OCI-LY3 (cell line): Measurements from ENCODE around the gene NAPEPLD.
"Not testable (repeated sequence)": the region's sequence is repeated elsewhere in the genome, so short reads cannot be mapped to it uniquely, and the experiment has no call there.

ENCODE experiments used
- H2AFZ ChIP-seq: fragments of 200-600, 300-600 bp; shearing (Covaris generic); 2 replicates; pipeline ENCODE4 v1.6.0; 2014; ENCODE audit warnings: antibody characterized with exemption, low read depth, low read length
- H3K27ac ChIP-seq: fragments of 200-600, 300-600 bp; sonication (generic); 2 replicates; pipeline ENCODE4 v1.5.1; 2014; ENCODE audit warnings: mild to moderate bottlenecking, low read length, moderate library complexity, mixed read lengths
- H3K27me3 ChIP-seq: fragments of 200-600, 300-600 bp; sonication (generic); 2 replicates; pipeline ENCODE4 v1.6.1; 2014; ENCODE audit warnings: low read depth, low read length, mixed read lengths
- H3K36me3 ChIP-seq: fragments of 200-600, 300-600 bp; sonication (generic); replicated peaks from 2 replicates; pipeline ENCODE3; 2014; ENCODE audit warnings: low read depth, low read length, mixed read lengths
- H3K4me1 ChIP-seq: fragments of 300-600, 200-600 bp; sonication (generic); 2 replicates; pipeline ENCODE4 v1.6.1; 2014; ENCODE audit warnings: low read length, mixed read lengths
- H3K4me2 ChIP-seq: fragments of 200-600, 300-600 bp; sonication (generic); 2 replicates; pipeline ENCODE4 v1.6.1; 2014; ENCODE audit warnings: low read length, mixed read lengths
- H3K4me3 ChIP-seq: fragments of 300-600, 200-600 bp; sonication (generic); 2 replicates; pipeline ENCODE4 v1.5.1; 2014; ENCODE audit warnings: antibody characterized with exemption, mild to moderate bottlenecking, low read length, moderate library complexity
- H3K79me2 ChIP-seq: fragments of 300-600, 200-600 bp; shearing (Covaris generic); 2 replicates; pipeline ENCODE4 v1.6.1; 2014; ENCODE audit warnings: mild to moderate bottlenecking, low read length, mixed read lengths
- H3K9ac ChIP-seq: fragments of 300-600, 200-600 bp; shearing (Covaris generic); 2 replicates; pipeline ENCODE4 v1.6.0; 2014; ENCODE audit warnings: mild to moderate bottlenecking, low read length, moderate library complexity
- H3K9me3 ChIP-seq: fragments of 200-600, 300-600 bp; shearing (Covaris generic); 2 replicates; pipeline ENCODE4 v1.6.1; 2014; ENCODE audit warnings: low read length, mixed read lengths; ENCODE audit not compliant: insufficient read depth
- H4K20me1 ChIP-seq: fragments of 200-600, 300-600 bp; sonication (generic); 2 replicates; pipeline ENCODE4 v1.6.1; 2016; ENCODE audit warnings: low read length, mixed read lengths; ENCODE audit not compliant: insufficient read depth
- CTCF ChIP-seq: fragments of 200-600, 300-600 bp; sonication (generic); IDR thresholded peaks from 2 replicates; pipeline ENCODE4 v1.5.1; 2014; ENCODE audit warnings: antibody characterized with exemption, low read length, low read depth
- EZH2phosphoT487 ChIP-seq: fragments of 200-600 bp; shearing (Covaris generic); IDR thresholded peaks from 2 replicates; pipeline ENCODE4 v1.6.1; 2018; ENCODE audit warnings: antibody characterized with exemption, mixed run types, low read depth

The NAPEPLD gene

GRCh38 chr7:103063895-103064294 lies 85.0 kb downstream of the NAPEPLD start:
- no peaks in the 10 kb centered on the region for H3K27me3 ChIP-seq
- H3K9me3 ChIP-seq = no peaks in the 10 kb centered on the region
- TF ChIP-seq EZH2phosphoT487 = no peak
- no peak for TF ChIP-seq CTCF
- no peaks in the 10 kb centered on the region for H3K4me1 ChIP-seq
- H2AFZ ChIP-seq = no peak overlapping the region
- H4K20me1 ChIP-seq = no peaks in the 10 kb centered on the region
- no peaks in the 10 kb centered on the region for H3K36me3 ChIP-seq
- no peak overlapping the region for H3K4me3 ChIP-seq
- no peak overlapping the region for H3K27ac ChIP-seq
- no peak overlapping the region for H3K4me2 ChIP-seq
- no peak overlapping the region for H3K9ac ChIP-seq
- no peaks in the 10 kb centered on the region for H3K79me2 ChIP-seq

- Histone ChIP-seq H3K27me3 (no peaks in the 10 kb centered on the region), H4K20me1 (no peaks in the 10 kb centered on the region), H3K36me3 (no peaks in the 10 kb centered on the region), H3K9me3 (no peaks in the 10 kb centered on the region), H3K4me2 (no peak overlapping the region), H3K4me3 (no peak overlapping the region), H3K27ac (no peak overlapping the region), H3K9ac (no peak overlapping the region), H3K4me1 (no peaks in the 10 kb centered on the region), H2AFZ (no peak overlapping the region), H3K79me2 (no peaks in the 10 kb centered on the region)
- TF ChIP-seq EZH2phosphoT487 = no peak
- TF ChIP-seq CTCF = no peak
Measured at GRCh38 chr7:103059471-103059870, 89.4 kb downstream of the NAPEPLD start.

- TF ChIP-seq EZH2phosphoT487 = no peak
- no peak for TF ChIP-seq CTCF
- H3K9me3 ChIP-seq = no peaks in the 10 kb centered on the region
- no peaks in the 10 kb centered on the region for H3K79me2 ChIP-seq
- no peak overlapping the region for H3K4me2 ChIP-seq
- no peaks in the 10 kb centered on the region for H4K20me1 ChIP-seq
- no peak overlapping the region for H3K4me3 ChIP-seq
- H3K27me3 ChIP-seq = no peaks in the 10 kb centered on the region
- no peak overlapping the region for H3K27ac ChIP-seq
- peaks cover 3% of the 10 kb centered on the region for H3K36me3 ChIP-seq
- no peak overlapping the region for H3K9ac ChIP-seq
- H2AFZ ChIP-seq = no peak overlapping the region
- no peaks in the 10 kb centered on the region for H3K4me1 ChIP-seq
Measured at GRCh38 chr7:103058122-103058521, 90.8 kb downstream of the NAPEPLD start.

- not testable (repeated sequence) for H2AFZ ChIP-seq, H3K27ac ChIP-seq, H3K36me3 ChIP-seq, H4K20me1 ChIP-seq, H3K4me1 ChIP-seq, H3K27me3 ChIP-seq, H3K79me2 ChIP-seq, H3K9ac ChIP-seq, H3K4me3 ChIP-seq, H3K4me2 ChIP-seq, H3K9me3 ChIP-seq
Measured at GRCh38 chr7:103056006-103056405, 92.9 kb downstream of the NAPEPLD start.

- H3K4me1 ChIP-seq = no peaks in the 10 kb centered on the region
- H3K9ac ChIP-seq = no peak overlapping the region
- no peak overlapping the region for H2AFZ ChIP-seq
- H3K79me2 ChIP-seq = no peaks in the 10 kb centered on the region
- no peak overlapping the region for H3K27ac ChIP-seq
- no peaks in the 10 kb centered on the region for H3K27me3 ChIP-seq
- H4K20me1 ChIP-seq = no peaks in the 10 kb centered on the region
- TF ChIP-seq CTCF = no peak
- TF ChIP-seq EZH2phosphoT487 = no peak
- H3K36me3 ChIP-seq = peaks cover 3% of the 10 kb centered on the region
- no peak overlapping the region for H3K4me2 ChIP-seq
- no peak overlapping the region for H3K4me3 ChIP-seq
- H3K9me3 ChIP-seq = 0 out of 2 replicates have a peak, but pooled peaks cover 4% of the 10 kb centered on the region
Measured at GRCh38 chr7:103051519-103051918, 97.4 kb downstream of the NAPEPLD start.
